Uterus (tissue), 4 donors: ENCODE measurements around the gene SORCS3. TPM values are rescaled to one million over a fixed set of nuclear protein-coding genes. Genes with fewer than 3 reads are reported as not detected.

ENCODE experiments used
- DNase-seq, 2 donors: peaks; one replicate each; pipeline ENCODE4 v3.0.0-alpha.2; 2019 to 2020
- H3K27ac ChIP-seq, 2 donors: fragments of 200-600 bp; sonication (generic); 1 replicate in 1 of 2; 2 replicates in 1 of 2; pipeline ENCODE4 v1.5.1; 2016 to 2018
- H3K27me3 ChIP-seq, 2 donors: fragments of 200-600 bp; sonication (generic); one replicate each; pipeline ENCODE4 v1.5.1; 2018 to 2019; ENCODE audit warnings: control low read depth in 1 of 2
- H3K36me3 ChIP-seq, 2 donors: fragments of 200-600 bp; sonication (generic); one replicate each; pipeline ENCODE4 v1.5.1; 2019; ENCODE audit warnings: control low read depth in 1 of 2
- H3K4me1 ChIP-seq, 2 donors: fragments of 200-600 bp; sonication (generic); one replicate each; pipeline ENCODE4 v1.5.1; 2018 to 2019; ENCODE audit warnings: control low read depth in 1 of 2
- H3K4me3 ChIP-seq, 2 donors: fragments of 200-600 bp; sonication (generic); 1 replicate in 1 of 2; 2 replicates in 1 of 2; pipeline ENCODE4 v1.5.1; 2018 to 2019; ENCODE audit warnings: mild to moderate bottlenecking in 1 of 2
- H3K9me3 ChIP-seq, 2 donors: fragments of 200-600 bp; sonication (generic); one replicate each; pipeline ENCODE4 v1.5.1; 2019; ENCODE audit warnings: control low read depth in 1 of 2
- POLR2A ChIP-seq, 2 donors: fragments of 450-650 bp; IDR thresholded peaks; one replicate each; pipeline ENCODE4 v1.6.1; 2016; ENCODE audit warnings: antibody characterized with exemption in 2 of 2, mild to moderate bottlenecking in 1 of 2, moderate library complexity in 1 of 2
- intact Hi-C: fragments of 100-400 bp; cut with DNase I; formaldehyde crosslinking; loops from one replicate; pipeline ENCODE4 v1.15.1; 2023; ENCODE audit warnings: low total_unique reads
- total RNA-seq, 4 donors: library from RNA; depleted of rRNA in 3 of 4; stranded (reverse); fragments of >200 nt in 3 of 4; gene quantifications; one replicate each; pipeline versions ENCODE4 v1.1.0 to v1.2.4, GENCODE V29; 2014 to 2023
- TF ChIP-seq, protein P1 (sequence below), 4 experiments: fragments of 200-600 bp in 2 of 4; fragments of 450-650 bp in 2 of 4; sonication (generic) in 2 of 4; IDR thresholded peaks; one replicate each; pipeline ENCODE4 v1.5.1; 2016 to 2019; ENCODE audit warnings: antibody characterized with exemption in 4 of 4, mild to moderate bottlenecking in 2 of 4, moderate library complexity in 1 of 4
- donor health status: DM: yes; HTN: yes; CAD: no.

The SORCS3 gene
- total RNA-seq, 4 donors from 2014 or later = 0.77 to 2.4 TPM; not detected in 2

DNA sequence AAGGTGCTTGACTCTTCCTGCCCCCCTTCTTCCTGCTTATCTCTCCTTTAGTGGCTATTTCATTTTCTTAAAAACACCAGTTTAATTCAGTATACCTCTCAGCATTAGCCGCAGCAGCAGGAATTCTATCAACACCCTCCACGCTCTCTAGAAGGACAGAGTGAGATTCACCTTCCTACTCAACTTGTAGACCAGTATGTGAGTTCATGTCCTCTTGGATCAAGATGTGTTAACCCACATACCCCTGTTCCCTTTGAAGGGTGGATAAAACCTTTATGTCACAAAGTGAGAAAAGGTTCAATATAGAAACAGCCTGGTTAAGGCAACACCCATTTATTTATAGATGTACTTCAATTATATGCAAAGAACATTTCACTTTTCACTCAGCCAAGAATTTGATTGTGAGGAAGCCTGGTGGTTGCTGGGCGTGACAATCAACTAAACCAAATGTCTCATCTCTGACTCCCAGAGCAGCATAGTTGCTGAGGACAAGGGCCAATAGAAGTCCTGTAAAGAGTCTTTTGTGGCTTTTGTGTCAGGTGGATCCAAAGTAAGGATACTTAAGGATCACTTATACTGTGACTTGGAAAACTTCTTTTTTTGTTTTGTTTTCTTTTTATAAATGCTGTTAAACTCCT is 617.1 kb downstream of the SORCS3 start:
- Histone ChIP-seq H3K27me3 (no peaks in the 10 kb centered on the region), H3K9me3 (no peaks in the 10 kb centered on the region), H3K36me3 (no peaks in the 10 kb centered on the region), H3K4me3 (no peak overlapping the region), H3K4me1 (no peaks in the 10 kb centered on the region), H3K27ac (no peak overlapping the region)
- no peak for DNase-seq
- TF ChIP-seq, protein P1, sequence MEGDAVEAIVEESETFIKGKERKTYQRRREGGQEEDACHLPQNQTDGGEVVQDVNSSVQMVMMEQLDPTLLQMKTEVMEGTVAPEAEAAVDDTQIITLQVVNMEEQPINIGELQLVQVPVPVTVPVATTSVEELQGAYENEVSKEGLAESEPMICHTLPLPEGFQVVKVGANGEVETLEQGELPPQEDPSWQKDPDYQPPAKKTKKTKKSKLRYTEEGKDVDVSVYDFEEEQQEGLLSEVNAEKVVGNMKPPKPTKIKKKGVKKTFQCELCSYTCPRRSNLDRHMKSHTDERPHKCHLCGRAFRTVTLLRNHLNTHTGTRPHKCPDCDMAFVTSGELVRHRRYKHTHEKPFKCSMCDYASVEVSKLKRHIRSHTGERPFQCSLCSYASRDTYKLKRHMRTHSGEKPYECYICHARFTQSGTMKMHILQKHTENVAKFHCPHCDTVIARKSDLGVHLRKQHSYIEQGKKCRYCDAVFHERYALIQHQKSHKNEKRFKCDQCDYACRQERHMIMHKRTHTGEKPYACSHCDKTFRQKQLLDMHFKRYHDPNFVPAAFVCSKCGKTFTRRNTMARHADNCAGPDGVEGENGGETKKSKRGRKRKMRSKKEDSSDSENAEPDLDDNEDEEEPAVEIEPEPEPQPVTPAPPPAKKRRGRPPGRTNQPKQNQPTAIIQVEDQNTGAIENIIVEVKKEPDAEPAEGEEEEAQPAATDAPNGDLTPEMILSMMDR (IDR thresholded peaks at IDR 0.05) = no peak
- no peak for TF ChIP-seq POLR2A (IDR thresholded peaks at IDR 0.05)
- intact Hi-C loops = no loop called here

DNA sequence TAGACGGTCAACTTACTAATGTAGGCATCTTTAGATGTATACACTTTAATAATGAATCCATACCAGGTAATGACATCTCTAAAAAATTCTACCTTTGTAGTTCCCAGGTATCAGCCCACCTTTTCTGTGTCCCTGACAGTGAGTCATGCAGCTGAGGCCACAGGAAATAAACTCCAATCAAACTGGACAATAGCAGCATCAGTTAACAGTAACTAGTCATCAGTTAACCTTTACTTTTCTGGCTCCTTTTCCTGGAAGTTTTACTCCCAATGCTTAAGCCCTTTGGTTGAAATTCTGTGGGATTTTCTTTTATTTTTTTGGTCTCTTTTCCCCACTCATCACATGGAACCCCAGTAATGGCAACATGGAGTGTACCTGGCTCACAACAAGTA is 617.6 kb downstream of the SORCS3 start:
- Histone ChIP-seq H3K9me3 (no peaks in the 10 kb centered on the region), H3K4me3 (no peak overlapping the region), H3K4me1 (no peaks in the 10 kb centered on the region), H3K36me3 (no peaks in the 10 kb centered on the region), H3K27me3 (no peaks in the 10 kb centered on the region), H3K27ac (no peak overlapping the region)
- DNase-seq = no peak
- intact Hi-C loops = no loop called here
- TF ChIP-seq POLR2A (IDR thresholded peaks at IDR 0.05) = no peak
- TF ChIP-seq, protein P1 (IDR thresholded peaks at IDR 0.05) = no peak

DNA sequence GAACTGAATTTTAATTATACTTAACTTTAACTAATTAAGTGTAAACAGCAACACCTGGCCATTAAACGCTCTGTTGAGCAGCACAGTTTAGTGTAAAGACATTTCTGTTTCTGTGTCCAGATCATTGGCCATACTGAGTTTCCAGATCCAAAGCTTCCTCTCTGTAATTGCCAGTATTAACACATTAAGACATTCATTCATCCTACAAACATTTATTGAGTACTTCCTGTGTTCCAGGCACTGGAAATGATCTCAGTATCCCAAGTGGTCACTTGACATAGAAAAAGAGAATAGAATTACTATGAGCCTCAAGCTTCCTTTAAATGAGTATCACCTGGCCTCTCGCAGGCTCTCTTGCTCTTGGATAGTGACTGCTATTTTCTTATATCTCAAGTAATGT is 618.1 kb downstream of the SORCS3 start:
- intact Hi-C loops = no loop called here
- Histone ChIP-seq H3K9me3 (no peaks in the 10 kb centered on the region), H3K36me3 (no peaks in the 10 kb centered on the region), H3K4me1 (no peaks in the 10 kb centered on the region), H3K27me3 (no peaks in the 10 kb centered on the region), H3K27ac (no peak overlapping the region), H3K4me3 (no peak overlapping the region)
- TF ChIP-seq POLR2A (IDR thresholded peaks at IDR 0.05) = no peak
- TF ChIP-seq, protein P1 (IDR thresholded peaks at IDR 0.05) = no peak
- DNase-seq = no peak

GRCh38 chr10:105262666-105263065 is 621.6 kb downstream of the SORCS3 start:
- intact Hi-C loops = no loop called here
- Histone ChIP-seq H3K4me3 (no peak overlapping the region), H3K9me3 (no peaks in the 10 kb centered on the region), H3K27me3 (no peaks in the 10 kb centered on the region), H3K27ac (no peak overlapping the region), H3K4me1 (no peaks in the 10 kb centered on the region), H3K36me3 (no peaks in the 10 kb centered on the region)
- no peak for DNase-seq
- TF ChIP-seq, protein P1 (IDR thresholded peaks at IDR 0.05) = no peak
- no peak for TF ChIP-seq POLR2A (IDR thresholded peaks at IDR 0.05)

DNA sequence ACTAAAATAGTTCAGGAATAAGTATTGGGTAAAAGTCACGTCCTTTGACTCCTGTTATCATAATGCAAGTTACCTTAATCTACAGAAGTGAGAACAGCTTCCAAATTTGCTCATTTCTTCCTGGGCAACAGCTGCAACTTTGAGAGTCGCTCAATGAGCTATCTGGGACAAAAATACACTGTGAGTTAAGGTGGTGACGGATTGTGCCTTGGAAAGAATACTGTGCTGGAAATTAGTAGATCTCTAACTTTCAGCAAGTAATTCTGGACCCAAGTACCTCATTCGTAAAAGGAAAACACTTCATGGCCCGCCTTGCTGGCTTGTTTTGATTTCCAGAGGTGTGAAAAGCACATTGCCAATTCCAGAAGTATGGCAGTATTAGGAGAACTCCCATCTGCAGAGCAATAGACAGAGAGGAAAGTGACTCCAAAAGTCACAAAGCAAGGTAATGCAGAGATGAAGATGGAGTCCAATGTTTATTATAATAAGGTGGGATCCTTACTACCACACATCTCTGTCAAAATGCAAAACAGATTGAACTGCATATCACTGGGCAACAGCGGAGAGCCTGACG is 626.0 kb downstream of the SORCS3 start:
- H3K27me3 ChIP-seq = no peaks in the 10 kb centered on the region
- no peak for DNase-seq

More for the DNA sequence above, 626.0 kb downstream of the SORCS3 start:
- H3K27ac ChIP-seq = no peak overlapping the region
- no peaks in the 10 kb centered on the region for H3K36me3 ChIP-seq
- intact Hi-C loops = no loop called here
- no peaks in the 10 kb centered on the region for H3K9me3 ChIP-seq
- no peak for TF ChIP-seq POLR2A (IDR thresholded peaks at IDR 0.05)
- TF ChIP-seq, protein P1 (IDR thresholded peaks at IDR 0.05) = no peak
- H3K4me3 ChIP-seq = no peak overlapping the region
- H3K4me1 ChIP-seq = no peaks in the 10 kb centered on the region
